ENCODE data around the gene SLC7A8.

SLC7A8 gene

DNA sequence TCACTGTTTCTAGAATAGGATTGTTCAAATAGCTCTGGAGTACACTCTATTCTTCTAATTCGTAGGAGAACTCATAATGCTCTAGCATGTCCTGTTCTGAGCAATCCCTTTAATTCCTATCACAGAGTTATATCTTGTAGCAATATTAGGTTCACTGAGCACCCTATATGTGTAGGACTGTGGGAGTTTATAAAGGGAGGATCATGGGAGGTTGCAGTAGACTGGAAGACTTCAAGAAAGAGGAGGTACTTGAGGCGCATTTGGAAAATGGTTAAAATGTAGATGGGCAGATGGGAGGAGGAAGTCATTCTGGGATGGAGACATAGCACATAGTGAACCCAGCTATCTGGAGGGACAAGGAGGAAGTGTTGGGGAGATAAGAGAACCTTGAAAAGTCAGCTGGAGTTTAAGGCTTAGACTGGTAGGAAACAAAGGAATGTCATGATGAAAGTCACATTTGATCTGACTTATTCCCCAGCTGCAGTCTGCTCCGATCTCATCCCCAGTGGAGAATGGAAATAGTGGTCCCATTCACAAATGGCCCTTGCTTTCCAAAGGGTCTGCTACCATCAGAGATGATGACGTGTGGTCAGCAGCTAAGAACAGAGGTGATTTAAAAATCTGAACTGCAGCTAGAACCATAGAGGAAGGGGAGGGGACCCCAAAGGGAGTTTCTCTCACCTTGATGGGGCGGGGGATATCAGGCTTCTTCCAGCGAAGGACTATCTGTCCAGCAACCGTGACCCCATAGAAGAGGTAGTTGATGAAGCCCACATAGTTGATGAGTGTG is 54.3 kb downstream of the SLC7A8 start:
- TF ChIP-seq SIN3A (IDR thresholded peaks at IDR 0.05; ENCODE audit: borderline replicate concordance, insufficient read depth, low read length) = no peak
- TF ChIP-seq POLR2AphosphoS5 (IDR thresholded peaks at IDR 0.05; ENCODE audit: low read depth, low read length) = no peak
- TF ChIP-seq, protein P1, sequence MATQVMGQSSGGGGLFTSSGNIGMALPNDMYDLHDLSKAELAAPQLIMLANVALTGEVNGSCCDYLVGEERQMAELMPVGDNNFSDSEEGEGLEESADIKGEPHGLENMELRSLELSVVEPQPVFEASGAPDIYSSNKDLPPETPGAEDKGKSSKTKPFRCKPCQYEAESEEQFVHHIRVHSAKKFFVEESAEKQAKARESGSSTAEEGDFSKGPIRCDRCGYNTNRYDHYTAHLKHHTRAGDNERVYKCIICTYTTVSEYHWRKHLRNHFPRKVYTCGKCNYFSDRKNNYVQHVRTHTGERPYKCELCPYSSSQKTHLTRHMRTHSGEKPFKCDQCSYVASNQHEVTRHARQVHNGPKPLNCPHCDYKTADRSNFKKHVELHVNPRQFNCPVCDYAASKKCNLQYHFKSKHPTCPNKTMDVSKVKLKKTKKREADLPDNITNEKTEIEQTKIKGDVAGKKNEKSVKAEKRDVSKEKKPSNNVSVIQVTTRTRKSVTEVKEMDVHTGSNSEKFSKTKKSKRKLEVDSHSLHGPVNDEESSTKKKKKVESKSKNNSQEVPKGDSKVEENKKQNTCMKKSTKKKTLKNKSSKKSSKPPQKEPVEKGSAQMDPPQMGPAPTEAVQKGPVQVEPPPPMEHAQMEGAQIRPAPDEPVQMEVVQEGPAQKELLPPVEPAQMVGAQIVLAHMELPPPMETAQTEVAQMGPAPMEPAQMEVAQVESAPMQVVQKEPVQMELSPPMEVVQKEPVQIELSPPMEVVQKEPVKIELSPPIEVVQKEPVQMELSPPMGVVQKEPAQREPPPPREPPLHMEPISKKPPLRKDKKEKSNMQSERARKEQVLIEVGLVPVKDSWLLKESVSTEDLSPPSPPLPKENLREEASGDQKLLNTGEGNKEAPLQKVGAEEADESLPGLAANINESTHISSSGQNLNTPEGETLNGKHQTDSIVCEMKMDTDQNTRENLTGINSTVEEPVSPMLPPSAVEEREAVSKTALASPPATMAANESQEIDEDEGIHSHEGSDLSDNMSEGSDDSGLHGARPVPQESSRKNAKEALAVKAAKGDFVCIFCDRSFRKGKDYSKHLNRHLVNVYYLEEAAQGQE (IDR thresholded peaks at IDR 0.05; ENCODE audit: insufficient read depth in 1 of 2, low read depth in 2 of 2, low read length in 2 of 2) = no peak
- no peak for TF ChIP-seq FOXP2 (optimal IDR thresholded peaks at IDR 0.05; ENCODE audit: borderline replicate concordance, extremely low read depth, extremely low read length, insufficient read depth)
- TF ChIP-seq TAF1 (IDR thresholded peaks at IDR 0.05; ENCODE audit: borderline replicate concordance, insufficient read depth, low read length) = no peak

DNA sequence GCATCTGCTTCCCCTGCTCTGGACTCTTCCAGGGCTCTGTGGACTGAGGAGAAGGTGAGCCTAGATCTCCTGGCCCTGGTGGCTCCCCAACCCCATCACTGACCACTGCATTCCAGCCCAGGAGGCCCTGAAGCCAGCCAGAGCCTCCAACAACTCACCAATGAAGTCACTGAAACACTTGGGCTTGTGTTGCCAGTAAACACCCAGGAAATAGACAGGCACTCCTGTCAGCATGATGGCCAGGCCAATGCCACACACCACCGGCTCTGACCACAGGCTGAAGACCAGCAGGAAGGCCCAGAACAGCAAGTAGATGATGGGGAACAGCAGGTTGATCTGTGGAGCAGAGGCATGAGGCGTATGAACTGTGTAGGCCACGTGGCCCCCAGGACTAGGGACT is 55.6 kb downstream of the SLC7A8 start:
- TF ChIP-seq, protein P1 (IDR thresholded peaks at IDR 0.05; ENCODE audit: insufficient read depth in 1 of 2, low read depth in 2 of 2, low read length in 2 of 2) = no peak
- TF ChIP-seq POLR2AphosphoS5 (IDR thresholded peaks at IDR 0.05; ENCODE audit: low read depth, low read length) (no peak), TAF1 (IDR thresholded peaks at IDR 0.05; ENCODE audit: borderline replicate concordance, insufficient read depth, low read length) (no peak), SIN3A (IDR thresholded peaks at IDR 0.05; ENCODE audit: borderline replicate concordance, insufficient read depth, low read length) (no peak), FOXP2 (optimal IDR thresholded peaks at IDR 0.05; ENCODE audit: borderline replicate concordance, extremely low read depth, extremely low read length, insufficient read depth) (no peak)

DNA sequence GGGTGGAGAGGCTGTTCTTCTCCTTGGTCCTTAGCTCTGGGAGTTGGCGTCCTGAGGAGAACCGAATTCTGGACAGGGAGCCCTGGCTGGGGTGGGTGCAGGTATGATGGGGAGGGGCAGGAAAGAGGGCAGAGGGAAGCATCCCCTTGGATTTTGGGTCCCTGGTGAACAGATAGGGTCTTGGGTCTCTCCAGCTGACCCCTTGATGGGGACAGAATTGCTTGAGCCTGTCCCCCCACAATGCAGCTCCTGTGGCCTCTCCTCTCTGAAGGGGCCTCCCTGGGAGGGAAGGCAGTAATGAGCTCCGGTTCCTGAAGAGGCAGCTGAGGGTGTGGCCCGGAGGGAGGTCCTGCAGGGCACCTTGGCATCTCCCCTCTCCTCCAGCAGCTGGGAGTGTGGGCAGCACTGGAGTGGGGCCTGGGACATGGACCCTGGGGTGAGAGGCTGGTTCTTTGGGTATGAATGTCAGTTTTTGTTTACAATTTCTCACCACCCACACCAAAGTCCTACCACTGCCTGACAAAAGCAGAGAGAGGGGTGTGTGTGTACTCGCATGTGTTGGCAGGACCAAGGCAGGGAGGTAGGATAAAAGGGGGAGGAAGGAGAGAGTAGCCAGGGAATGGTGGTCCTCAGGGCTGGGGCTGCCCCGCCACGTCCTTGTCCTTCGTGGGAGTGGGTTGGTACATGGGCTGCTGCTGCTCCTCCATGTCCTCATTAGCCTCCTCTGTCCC is 56.7 kb downstream of the SLC7A8 start:
- TF ChIP-seq POLR2AphosphoS5 (IDR thresholded peaks at IDR 0.05; ENCODE audit: low read depth, low read length) = no peak
- no peak for TF ChIP-seq TAF1 (IDR thresholded peaks at IDR 0.05; ENCODE audit: borderline replicate concordance, insufficient read depth, low read length)
- no peak for TF ChIP-seq FOXP2 (optimal IDR thresholded peaks at IDR 0.05; ENCODE audit: borderline replicate concordance, extremely low read depth, extremely low read length, insufficient read depth)
- TF ChIP-seq SIN3A (IDR thresholded peaks at IDR 0.05; ENCODE audit: borderline replicate concordance, insufficient read depth, low read length) = no peak
- TF ChIP-seq, protein P1 (IDR thresholded peaks at IDR 0.05; ENCODE audit: insufficient read depth in 1 of 2, low read depth in 2 of 2, low read length in 2 of 2) = no peak

DNA sequence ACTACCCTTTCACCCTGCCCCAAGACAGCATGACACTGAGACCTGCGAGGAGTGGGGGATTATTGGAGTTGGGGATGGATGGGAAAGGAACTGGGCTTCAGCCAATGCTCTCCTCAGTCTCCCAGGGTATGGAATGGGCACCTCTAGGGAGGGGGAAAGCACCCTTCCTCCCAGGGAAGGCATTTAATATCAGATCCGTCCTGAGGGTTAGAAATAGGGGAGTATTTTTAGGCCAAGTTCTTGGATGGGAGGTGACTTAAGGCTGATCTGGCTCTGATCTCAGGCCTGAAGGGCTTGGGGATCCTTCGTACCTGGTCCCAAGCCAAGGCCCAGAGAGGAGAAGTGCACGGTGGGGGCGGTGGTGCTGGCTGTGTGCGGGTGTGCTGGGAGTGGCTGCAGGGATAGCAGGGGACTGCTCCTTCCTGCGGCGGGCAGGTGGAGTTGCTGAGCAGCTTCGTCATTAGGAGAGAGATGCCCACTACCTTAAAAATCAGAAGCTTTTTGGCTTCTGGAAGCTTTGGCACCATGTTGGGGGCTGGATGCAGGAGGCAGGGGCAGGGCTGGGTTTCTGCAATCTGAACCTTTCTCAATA is 57.4 kb downstream of the SLC7A8 start:
- TF ChIP-seq SIN3A (IDR thresholded peaks at IDR 0.05; ENCODE audit: borderline replicate concordance, insufficient read depth, low read length) = no peak
- no peak for TF ChIP-seq FOXP2 (optimal IDR thresholded peaks at IDR 0.05; ENCODE audit: borderline replicate concordance, extremely low read depth, extremely low read length, insufficient read depth)
- TF ChIP-seq TAF1 (IDR thresholded peaks at IDR 0.05; ENCODE audit: borderline replicate concordance, insufficient read depth, low read length) = no peak
- TF ChIP-seq POLR2AphosphoS5 (IDR thresholded peaks at IDR 0.05; ENCODE audit: low read depth, low read length) = no peak
- TF ChIP-seq, protein P1 (IDR thresholded peaks at IDR 0.05; ENCODE audit: insufficient read depth in 1 of 2, low read depth in 2 of 2, low read length in 2 of 2) = no peak

Measured in PFSK-1 (cell line).